ENCODE results near the gene ALDOB. TPM values are rescaled to one million over a fixed set of nuclear protein-coding genes. Genes with fewer than 3 reads are reported as not detected.

ALDOB gene
- total RNA-seq, 4 donors from 2014 or later = 1.1 to 43.3 (median 2.0) TPM

- WGBS = 92% methylated on average over 7 of the region's 7 CpGs
- Histone ChIP-seq H3K36me3 (no peaks in the 10 kb centered on the region), H3K27me3 (no peaks in the 10 kb centered on the region), H3K4me3 (no peak overlapping the region), H3K4me1 (no peaks in the 10 kb centered on the region), H3K9me3 (no peaks in the 10 kb centered on the region), H3K27ac (no peak overlapping the region)
- no peak for DNase-seq (ENCODE audit: low spot score in 2 of 2)
- no peak for TF ChIP-seq EP300 (IDR thresholded peaks at IDR 0.05)
- TF ChIP-seq, protein P1, sequence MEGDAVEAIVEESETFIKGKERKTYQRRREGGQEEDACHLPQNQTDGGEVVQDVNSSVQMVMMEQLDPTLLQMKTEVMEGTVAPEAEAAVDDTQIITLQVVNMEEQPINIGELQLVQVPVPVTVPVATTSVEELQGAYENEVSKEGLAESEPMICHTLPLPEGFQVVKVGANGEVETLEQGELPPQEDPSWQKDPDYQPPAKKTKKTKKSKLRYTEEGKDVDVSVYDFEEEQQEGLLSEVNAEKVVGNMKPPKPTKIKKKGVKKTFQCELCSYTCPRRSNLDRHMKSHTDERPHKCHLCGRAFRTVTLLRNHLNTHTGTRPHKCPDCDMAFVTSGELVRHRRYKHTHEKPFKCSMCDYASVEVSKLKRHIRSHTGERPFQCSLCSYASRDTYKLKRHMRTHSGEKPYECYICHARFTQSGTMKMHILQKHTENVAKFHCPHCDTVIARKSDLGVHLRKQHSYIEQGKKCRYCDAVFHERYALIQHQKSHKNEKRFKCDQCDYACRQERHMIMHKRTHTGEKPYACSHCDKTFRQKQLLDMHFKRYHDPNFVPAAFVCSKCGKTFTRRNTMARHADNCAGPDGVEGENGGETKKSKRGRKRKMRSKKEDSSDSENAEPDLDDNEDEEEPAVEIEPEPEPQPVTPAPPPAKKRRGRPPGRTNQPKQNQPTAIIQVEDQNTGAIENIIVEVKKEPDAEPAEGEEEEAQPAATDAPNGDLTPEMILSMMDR (IDR thresholded peaks at IDR 0.05) = no peak
- TF ChIP-seq POLR2A (IDR thresholded peaks at IDR 0.05) = no peak
- TF ChIP-seq POLR2AphosphoS5 (IDR thresholded peaks at IDR 0.05) = no peak
Measured at GRCh38 chr9:101429736-101430135, 5.8 kb downstream of the ALDOB start.

DNA sequence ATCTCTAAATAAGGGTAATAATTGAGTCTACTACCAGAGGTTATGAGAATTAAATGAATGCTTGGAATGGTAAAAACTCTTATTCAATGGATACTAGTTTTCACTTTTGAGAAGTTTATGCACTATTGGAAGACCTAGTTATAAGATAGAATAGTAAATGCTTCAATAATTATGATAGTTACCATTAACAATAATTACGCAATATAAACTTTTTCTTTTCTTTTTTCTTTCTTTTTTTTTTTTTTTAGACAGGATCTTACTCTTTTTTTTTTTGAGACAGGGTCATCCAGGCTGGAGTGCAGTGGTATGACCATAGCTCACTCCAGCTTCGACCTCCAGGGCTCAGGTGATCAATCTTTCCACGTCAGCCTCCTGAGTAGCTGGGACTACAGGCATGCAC is 6.7 kb downstream of the ALDOB start:
- WGBS = 64% methylated on average over 3 of the region's 3 CpGs
- DNase-seq (ENCODE audit: low spot score in 2 of 2) = no peak
- Histone ChIP-seq H3K4me3 (no peak overlapping the region), H3K27ac (no peak overlapping the region), H3K4me1 (no peaks in the 10 kb centered on the region), H3K9me3 (no peaks in the 10 kb centered on the region), H3K27me3 (no peaks in the 10 kb centered on the region), H3K36me3 (no peaks in the 10 kb centered on the region)
- TF ChIP-seq POLR2A (IDR thresholded peaks at IDR 0.05) (no peak), POLR2AphosphoS5 (IDR thresholded peaks at IDR 0.05) (no peak), EP300 (IDR thresholded peaks at IDR 0.05) (no peak)
- TF ChIP-seq, protein P1 (IDR thresholded peaks at IDR 0.05) = no peak

GRCh38 chr9:101427957-101428655 is 7.5 kb downstream of the ALDOB start:
- no peak for TF ChIP-seq POLR2A (IDR thresholded peaks at IDR 0.05)
- no peak for TF ChIP-seq POLR2AphosphoS5 (IDR thresholded peaks at IDR 0.05)
- TF ChIP-seq, protein P1 (IDR thresholded peaks at IDR 0.05) = no peak
- no peak for TF ChIP-seq EP300 (IDR thresholded peaks at IDR 0.05)
- H3K36me3 ChIP-seq = no peaks in the 10 kb centered on the region
- H3K4me3 ChIP-seq = no peak overlapping the region
- H3K4me1 ChIP-seq = no peaks in the 10 kb centered on the region
- H3K27ac ChIP-seq = no peak overlapping the region
- DNase-seq (ENCODE audit: low spot score in 2 of 2) = no peak
- H3K27me3 ChIP-seq = no peaks in the 10 kb centered on the region
- H3K9me3 ChIP-seq = no peaks in the 10 kb centered on the region
- 99% methylated on average over 3 of the region's 3 CpGs for WGBS

DNA sequence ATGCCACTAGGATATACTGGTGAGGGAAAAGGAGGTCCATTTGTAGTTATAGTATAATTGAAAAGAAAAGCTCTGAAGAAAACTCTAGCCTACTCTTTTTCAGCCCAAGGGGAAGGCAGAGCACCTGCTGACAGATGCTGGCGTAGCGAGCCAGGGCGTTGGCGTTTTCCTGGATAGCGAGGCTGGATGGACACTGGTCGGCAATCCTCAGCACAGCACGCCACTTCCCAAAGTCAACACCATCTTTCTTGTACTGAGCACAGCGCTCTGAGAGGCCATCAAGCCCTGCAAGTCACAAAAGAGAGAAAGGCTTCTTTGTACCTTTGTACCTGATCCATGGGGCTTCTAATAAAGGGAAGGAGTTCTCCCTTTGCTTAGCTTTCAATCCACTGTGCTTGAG is 8.2 kb downstream of the ALDOB start:
- TF ChIP-seq POLR2A (IDR thresholded peaks at IDR 0.05) (no peak), POLR2AphosphoS5 (IDR thresholded peaks at IDR 0.05) (no peak), EP300 (IDR thresholded peaks at IDR 0.05) (no peak)
- TF ChIP-seq, protein P1 (IDR thresholded peaks at IDR 0.05) = no peak
- Histone ChIP-seq H3K4me3 (no peak overlapping the region), H3K36me3 (no peaks in the 10 kb centered on the region), H3K9me3 (no peaks in the 10 kb centered on the region), H3K27me3 (no peaks in the 10 kb centered on the region), H3K4me1 (no peaks in the 10 kb centered on the region), H3K27ac (no peak overlapping the region)
- 93% methylated on average over 8 of the region's 8 CpGs for WGBS
- DNase-seq (ENCODE audit: low spot score in 2 of 2) = no peak

DNA sequence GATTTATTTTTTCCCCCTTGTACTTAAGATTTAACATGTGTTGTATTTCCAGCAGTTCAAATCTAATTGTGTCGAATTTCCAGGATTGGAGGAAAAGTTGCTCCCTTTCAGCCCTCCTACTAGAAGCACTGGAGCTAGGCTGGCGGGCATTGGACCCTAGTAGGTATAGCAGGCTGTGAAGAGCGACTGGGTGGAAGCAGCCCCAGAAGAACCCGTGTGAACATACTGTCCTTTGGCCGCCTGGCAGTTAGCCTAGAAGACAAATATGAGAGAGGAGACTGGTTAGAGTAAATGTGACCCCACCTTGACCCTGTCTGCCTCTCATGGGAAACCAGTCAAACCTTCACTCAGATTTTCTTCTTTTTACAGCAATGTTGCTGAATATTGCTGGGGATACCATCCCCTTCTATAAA is 13.9 kb downstream of the ALDOB start:
- Histone ChIP-seq H3K4me3 (no peak overlapping the region), H3K36me3 (no peaks in the 10 kb centered on the region), H3K27ac (no peak overlapping the region), H3K4me1 (no peaks in the 10 kb centered on the region), H3K27me3 (no peaks in the 10 kb centered on the region), H3K9me3 (no peaks in the 10 kb centered on the region)
- 88% methylated on average over 5 of the region's 5 CpGs for WGBS
- TF ChIP-seq EP300 (IDR thresholded peaks at IDR 0.05) (no peak), POLR2AphosphoS5 (IDR thresholded peaks at IDR 0.05) (no peak), POLR2A (IDR thresholded peaks at IDR 0.05) (no peak)
- TF ChIP-seq, protein P1 (IDR thresholded peaks at IDR 0.05) = no peak
- no peak for DNase-seq (ENCODE audit: low spot score in 2 of 2)
